ENCODE results near the gene CTBS.

CTBS gene

DNA sequence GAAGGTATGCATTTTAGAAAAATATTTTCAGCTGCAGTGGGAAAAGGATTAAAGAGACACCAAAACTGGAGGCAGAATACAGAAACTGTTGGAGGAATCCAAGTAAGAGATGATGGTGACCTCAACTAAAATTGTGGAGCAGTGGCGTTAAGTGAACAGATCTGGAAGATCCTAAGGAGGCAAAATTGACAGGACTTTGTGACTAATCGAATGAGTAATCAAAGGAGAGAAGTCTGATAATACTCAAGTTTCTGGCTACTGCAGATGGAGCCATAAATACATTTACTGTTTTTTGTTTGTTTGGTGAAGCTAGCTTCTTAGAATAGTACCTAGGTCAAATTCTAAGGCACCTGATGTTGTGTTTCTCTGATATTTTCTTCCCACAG, 3.1 kb downstream of the CTBS start:
- Histone ChIP-seq H3K4me1 (ENCODE audit: insufficient read depth, insufficient read length) (peaks cover 1% of the 10 kb centered on the region), H3K4me3 (ENCODE audit: insufficient read length, low read depth) (no peak overlapping the region), H3K9ac (ENCODE audit: insufficient read length, low read depth) (no peak overlapping the region), H3K27me3 (ENCODE audit: insufficient read depth, insufficient read length) (peaks cover 6% of the 10 kb centered on the region), H3K36me3 (ENCODE audit: insufficient read depth, insufficient read length, low read length) (peaks cover 25% of the 10 kb centered on the region), H3K9me3 (ENCODE audit: insufficient read depth, low read length) (no peaks in the 10 kb centered on the region)
- DNase-seq (ENCODE audit: low read depth, low spot score): no peak
- TF ChIP-seq SUZ12 (IDR thresholded peaks at IDR 0.05; ENCODE audit: extremely low read depth, insufficient read depth, insufficient read length): no peak
- no peak for TF ChIP-seq ZNF274 (IDR thresholded peaks at IDR 0.05; ENCODE audit: low read depth, low read length)
- TF ChIP-seq YY1 (IDR thresholded peaks at IDR 0.05; ENCODE audit: insufficient read depth, insufficient read length): no peak

DNA sequence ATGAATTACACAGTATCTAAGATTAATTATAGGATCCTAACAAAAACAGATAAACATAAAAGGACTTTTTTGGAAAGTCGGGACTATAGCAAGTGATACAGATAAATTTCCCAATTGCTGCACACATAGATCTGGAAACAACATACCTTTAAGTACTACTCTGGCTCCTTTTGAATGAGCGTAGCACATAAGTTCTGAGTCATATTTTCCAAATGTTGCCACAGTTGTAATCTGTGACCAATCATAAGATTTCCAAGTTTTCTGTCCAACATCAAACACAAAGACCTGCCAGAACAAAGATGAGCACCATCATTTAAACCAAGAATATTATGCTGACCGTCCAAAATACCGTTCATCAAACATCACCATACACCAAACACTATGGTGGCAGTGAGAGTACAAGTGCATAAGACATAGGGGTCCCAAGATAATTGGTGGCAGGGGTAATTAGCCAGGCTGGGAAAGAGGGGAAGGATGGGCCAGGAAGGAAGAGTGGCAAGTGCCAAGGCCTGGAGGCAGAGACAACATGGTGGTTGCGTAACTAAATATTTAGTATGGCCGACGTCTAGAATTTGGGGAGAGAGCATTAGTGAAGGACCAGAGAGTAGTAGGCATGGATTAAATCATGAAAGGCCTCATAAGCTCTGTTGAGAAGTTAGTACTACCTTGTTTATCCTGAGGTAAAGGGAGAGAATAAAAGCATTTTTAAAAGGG, 3.6 kb downstream of the CTBS start:
- H3K27me3 ChIP-seq (ENCODE audit: insufficient read depth, insufficient read length): peaks cover 6% of the 10 kb centered on the region
- peaks cover 1% of the 10 kb centered on the region for H3K4me1 ChIP-seq (ENCODE audit: insufficient read depth, insufficient read length)
- no peaks in the 10 kb centered on the region for H3K9me3 ChIP-seq (ENCODE audit: insufficient read depth, low read length)
- TF ChIP-seq ZNF274 (IDR thresholded peaks at IDR 0.05; ENCODE audit: low read depth, low read length) (no peak), SUZ12 (IDR thresholded peaks at IDR 0.05; ENCODE audit: extremely low read depth, insufficient read depth, insufficient read length) (no peak), YY1 (IDR thresholded peaks at IDR 0.05; ENCODE audit: insufficient read depth, insufficient read length) (no peak)
- no peak overlapping the region for H3K4me3 ChIP-seq (ENCODE audit: insufficient read length, low read depth)
- H3K9ac ChIP-seq (ENCODE audit: insufficient read length, low read depth): no peak overlapping the region
- no peak for DNase-seq (ENCODE audit: low read depth, low spot score)
- peaks cover 28% of the 10 kb centered on the region for H3K36me3 ChIP-seq (ENCODE audit: insufficient read depth, insufficient read length, low read length)

DNA sequence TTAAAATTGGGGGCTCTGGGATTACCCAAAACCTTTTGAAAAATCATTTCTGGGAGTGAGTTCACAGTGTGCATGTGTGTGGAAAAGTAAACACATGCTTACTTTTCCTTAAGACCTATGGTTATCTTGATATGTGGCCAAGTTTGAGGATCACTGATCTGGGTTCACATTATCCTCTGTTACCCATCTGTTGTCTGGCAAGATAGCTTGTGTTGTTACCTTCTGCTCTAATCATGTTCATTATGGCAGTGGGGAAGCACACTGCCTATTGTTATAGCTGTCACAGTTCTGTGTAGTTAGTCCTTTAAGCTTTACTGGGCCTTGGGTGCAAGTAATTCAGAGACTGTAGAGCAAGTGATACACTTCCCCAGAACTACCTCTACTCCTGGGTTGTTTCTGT, 5.0 kb downstream of the CTBS start:
- Histone ChIP-seq H3K9ac (ENCODE audit: insufficient read length, low read depth) (no peak overlapping the region), H3K4me1 (ENCODE audit: insufficient read depth, insufficient read length) (no peaks in the 10 kb centered on the region), H3K36me3 (ENCODE audit: insufficient read depth, insufficient read length, low read length) (peaks cover 34% of the 10 kb centered on the region), H3K27me3 (ENCODE audit: insufficient read depth, insufficient read length) (no peaks in the 10 kb centered on the region), H3K9me3 (ENCODE audit: insufficient read depth, low read length) (no peaks in the 10 kb centered on the region), H3K4me3 (ENCODE audit: insufficient read length, low read depth) (no peak overlapping the region)
- no peak for DNase-seq (ENCODE audit: low read depth, low spot score)
- TF ChIP-seq SUZ12 (IDR thresholded peaks at IDR 0.05; ENCODE audit: extremely low read depth, insufficient read depth, insufficient read length) (no peak), YY1 (IDR thresholded peaks at IDR 0.05; ENCODE audit: insufficient read depth, insufficient read length) (no peak), ZNF274 (IDR thresholded peaks at IDR 0.05; ENCODE audit: low read depth, low read length) (no peak)

DNA sequence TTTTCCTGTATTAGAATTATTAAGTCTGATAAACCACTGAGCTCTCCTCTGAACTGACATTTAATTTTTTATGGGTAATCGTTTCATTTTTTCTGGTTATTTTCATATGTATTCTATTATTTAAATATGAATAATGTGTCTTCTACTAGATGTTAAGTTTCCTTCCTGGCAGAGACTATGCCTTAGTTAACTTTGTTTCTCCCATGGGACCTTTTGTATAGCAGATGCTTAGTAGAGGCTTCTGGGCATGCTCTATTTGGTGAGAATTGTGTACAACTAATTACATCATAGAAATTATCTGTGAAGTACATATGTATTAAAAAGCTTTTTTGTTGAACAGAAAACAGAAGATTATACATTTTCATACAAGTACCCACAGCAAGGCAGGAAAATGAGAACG, 23.4 kb downstream of the CTBS start:
- Histone ChIP-seq H3K4me1 (ENCODE audit: insufficient read depth, insufficient read length) (no peaks in the 10 kb centered on the region), H3K9ac (ENCODE audit: insufficient read length, low read depth) (no peak overlapping the region), H3K9me3 (ENCODE audit: insufficient read depth, low read length) (no peaks in the 10 kb centered on the region), H3K27me3 (ENCODE audit: insufficient read depth, insufficient read length) (no peaks in the 10 kb centered on the region), H3K4me3 (ENCODE audit: insufficient read length, low read depth) (no peak overlapping the region), H3K36me3 (ENCODE audit: insufficient read depth, insufficient read length, low read length) (peaks cover 2% of the 10 kb centered on the region)
- DNase-seq (ENCODE audit: low read depth, low spot score): no peak
- TF ChIP-seq SUZ12 (IDR thresholded peaks at IDR 0.05; ENCODE audit: extremely low read depth, insufficient read depth, insufficient read length) (no peak), ZNF274 (IDR thresholded peaks at IDR 0.05; ENCODE audit: low read depth, low read length) (no peak), YY1 (IDR thresholded peaks at IDR 0.05; ENCODE audit: insufficient read depth, insufficient read length) (no peak)

DNA sequence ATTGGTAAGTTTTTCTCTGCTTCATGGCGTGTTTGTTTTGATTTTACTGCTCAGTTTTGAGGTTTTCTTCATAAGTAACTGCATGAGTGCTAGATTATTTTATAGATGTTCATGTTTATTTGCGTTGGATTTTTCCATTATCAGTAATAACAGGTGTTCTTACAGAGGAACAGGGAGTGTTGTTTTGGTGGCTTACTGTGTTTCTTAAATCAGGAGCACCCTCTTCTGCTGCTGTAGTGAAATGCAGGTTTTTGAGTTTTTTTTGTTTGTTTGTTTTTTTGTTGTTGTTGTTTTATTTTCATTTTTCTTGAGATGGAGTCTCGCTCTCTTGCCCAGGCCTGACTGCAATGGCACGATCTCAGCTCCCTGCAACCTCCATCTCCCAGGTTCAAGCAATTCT, 32.6 kb downstream of the CTBS start:
- Histone ChIP-seq H3K4me1 (ENCODE audit: insufficient read depth, insufficient read length) (no peaks in the 10 kb centered on the region), H3K27me3 (ENCODE audit: insufficient read depth, insufficient read length) (no peaks in the 10 kb centered on the region), H3K4me3 (ENCODE audit: insufficient read length, low read depth) (no peak overlapping the region), H3K36me3 (ENCODE audit: insufficient read depth, insufficient read length, low read length) (no peaks in the 10 kb centered on the region), H3K9me3 (ENCODE audit: insufficient read depth, low read length) (no peaks in the 10 kb centered on the region), H3K9ac (ENCODE audit: insufficient read length, low read depth) (no peak overlapping the region)
- TF ChIP-seq SUZ12 (IDR thresholded peaks at IDR 0.05; ENCODE audit: extremely low read depth, insufficient read depth, insufficient read length) (no peak), ZNF274 (IDR thresholded peaks at IDR 0.05; ENCODE audit: low read depth, low read length) (no peak), YY1 (IDR thresholded peaks at IDR 0.05; ENCODE audit: insufficient read depth, insufficient read length) (no peak)
- DNase-seq (ENCODE audit: low read depth, low spot score): no peak

DNA sequence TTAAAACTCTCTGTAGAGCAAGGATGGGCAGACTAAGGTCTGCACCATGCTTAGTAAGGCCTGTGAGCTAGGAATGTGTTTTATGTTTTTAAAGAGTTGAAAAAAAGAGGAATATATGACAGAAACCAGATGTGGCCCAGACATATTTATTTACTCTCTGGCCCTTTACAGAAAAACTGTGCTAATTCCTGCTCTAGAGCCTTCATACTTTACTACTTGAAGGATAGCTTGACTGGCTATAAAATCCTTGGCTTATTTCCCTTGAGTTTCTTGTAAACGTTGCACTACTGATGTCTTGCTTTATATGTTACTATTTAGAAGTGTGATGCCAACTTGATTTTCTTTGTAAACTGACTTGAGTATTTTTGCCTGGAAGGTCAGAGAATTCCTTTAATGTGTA, 33.5 kb downstream of the CTBS start:
- Histone ChIP-seq H3K4me1 (ENCODE audit: insufficient read depth, insufficient read length) (no peaks in the 10 kb centered on the region), H3K4me3 (ENCODE audit: insufficient read length, low read depth) (no peak overlapping the region), H3K9ac (ENCODE audit: insufficient read length, low read depth) (no peak overlapping the region), H3K9me3 (ENCODE audit: insufficient read depth, low read length) (no peaks in the 10 kb centered on the region), H3K27me3 (ENCODE audit: insufficient read depth, insufficient read length) (no peaks in the 10 kb centered on the region), H3K36me3 (ENCODE audit: insufficient read depth, insufficient read length, low read length) (no peaks in the 10 kb centered on the region)
- no peak for DNase-seq (ENCODE audit: low read depth, low spot score)
- no peak for TF ChIP-seq ZNF274 (IDR thresholded peaks at IDR 0.05; ENCODE audit: low read depth, low read length)
- TF ChIP-seq SUZ12 (IDR thresholded peaks at IDR 0.05; ENCODE audit: extremely low read depth, insufficient read depth, insufficient read length): no peak
- no peak for TF ChIP-seq YY1 (IDR thresholded peaks at IDR 0.05; ENCODE audit: insufficient read depth, insufficient read length)

DNA sequence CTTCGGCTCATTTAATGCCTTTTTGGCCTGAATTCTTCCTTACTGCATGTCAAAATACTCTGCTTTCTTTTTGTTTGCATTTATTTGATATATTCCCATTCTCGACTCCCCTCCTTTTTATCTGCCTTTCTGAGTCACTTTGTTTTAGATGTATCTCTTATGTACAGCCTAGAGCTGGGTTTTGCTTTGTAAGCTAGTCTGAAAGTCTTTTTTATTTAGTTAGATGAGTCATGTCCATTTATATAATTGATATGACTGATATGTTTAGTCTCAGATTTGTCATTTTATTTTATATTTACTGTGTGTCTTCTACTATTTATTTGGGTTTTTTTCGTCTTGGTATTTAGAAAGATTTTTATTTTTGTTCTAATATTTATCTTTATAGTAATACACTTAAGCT, 34.3 kb downstream of the CTBS start:
- no peak overlapping the region for H3K4me3 ChIP-seq (ENCODE audit: insufficient read length, low read depth)

More for the DNA sequence above, 34.3 kb downstream of the CTBS start:
- no peaks in the 10 kb centered on the region for H3K27me3 ChIP-seq (ENCODE audit: insufficient read depth, insufficient read length)
- TF ChIP-seq SUZ12 (IDR thresholded peaks at IDR 0.05; ENCODE audit: extremely low read depth, insufficient read depth, insufficient read length): no peak
- TF ChIP-seq ZNF274 (IDR thresholded peaks at IDR 0.05; ENCODE audit: low read depth, low read length): no peak
- no peak for TF ChIP-seq YY1 (IDR thresholded peaks at IDR 0.05; ENCODE audit: insufficient read depth, insufficient read length)
- no peak overlapping the region for H3K9ac ChIP-seq (ENCODE audit: insufficient read length, low read depth)
- no peaks in the 10 kb centered on the region for H3K4me1 ChIP-seq (ENCODE audit: insufficient read depth, insufficient read length)
- H3K36me3 ChIP-seq (ENCODE audit: insufficient read depth, insufficient read length, low read length): no peaks in the 10 kb centered on the region
- H3K9me3 ChIP-seq (ENCODE audit: insufficient read depth, low read length): no peaks in the 10 kb centered on the region
- DNase-seq (ENCODE audit: low read depth, low spot score): no peak

Data from NT2/D1 (cell line).